ENCODE data around the gene KIR2DL3.
"Not testable (repeated sequence)": the region's sequence is repeated elsewhere in the genome, so short reads cannot be mapped to it uniquely, and the experiment has no call there.

Gene KIR2DL3

DNA sequence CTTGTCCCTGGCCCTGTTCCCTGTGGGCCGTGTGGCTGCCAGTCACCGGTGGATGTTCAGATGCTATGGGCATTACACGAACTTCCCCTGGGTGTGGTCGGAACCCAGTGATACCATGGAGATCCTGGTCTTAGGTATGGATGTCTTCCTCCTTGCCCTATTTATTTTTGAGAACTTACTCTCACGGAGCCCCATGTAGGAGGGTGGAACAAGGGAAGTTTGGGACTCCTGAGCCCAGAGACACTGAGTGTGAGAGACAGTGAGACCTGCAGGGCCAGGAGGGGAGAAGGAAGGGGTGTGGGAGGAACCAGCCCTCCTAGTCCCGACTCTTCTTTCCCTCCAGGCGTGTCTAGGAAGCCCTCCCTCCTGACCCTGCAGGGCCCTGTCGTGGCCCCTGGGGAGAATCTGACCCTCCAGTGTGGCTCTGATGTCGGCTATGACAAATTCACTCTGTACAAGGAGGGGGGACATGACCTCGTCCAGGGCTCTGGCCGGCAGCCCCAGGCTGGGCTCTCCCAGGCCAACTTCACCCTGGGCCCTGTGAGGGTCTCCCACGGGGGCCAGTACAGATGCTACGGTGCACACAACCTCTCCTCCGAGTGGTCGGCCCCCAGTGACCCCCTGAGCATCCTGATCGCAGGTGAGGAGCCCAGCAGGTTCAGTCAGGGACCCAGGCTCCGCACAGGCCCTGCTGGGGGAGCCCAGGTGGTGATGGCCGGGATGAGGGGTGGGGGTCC lies 28.9 kb upstream of the KIR2DL3 start:
- H3K36me3 ChIP-seq (ENCODE audit: low read depth), result no peaks in the 10 kb centered on the region
- TF ChIP-seq, protein P1, sequence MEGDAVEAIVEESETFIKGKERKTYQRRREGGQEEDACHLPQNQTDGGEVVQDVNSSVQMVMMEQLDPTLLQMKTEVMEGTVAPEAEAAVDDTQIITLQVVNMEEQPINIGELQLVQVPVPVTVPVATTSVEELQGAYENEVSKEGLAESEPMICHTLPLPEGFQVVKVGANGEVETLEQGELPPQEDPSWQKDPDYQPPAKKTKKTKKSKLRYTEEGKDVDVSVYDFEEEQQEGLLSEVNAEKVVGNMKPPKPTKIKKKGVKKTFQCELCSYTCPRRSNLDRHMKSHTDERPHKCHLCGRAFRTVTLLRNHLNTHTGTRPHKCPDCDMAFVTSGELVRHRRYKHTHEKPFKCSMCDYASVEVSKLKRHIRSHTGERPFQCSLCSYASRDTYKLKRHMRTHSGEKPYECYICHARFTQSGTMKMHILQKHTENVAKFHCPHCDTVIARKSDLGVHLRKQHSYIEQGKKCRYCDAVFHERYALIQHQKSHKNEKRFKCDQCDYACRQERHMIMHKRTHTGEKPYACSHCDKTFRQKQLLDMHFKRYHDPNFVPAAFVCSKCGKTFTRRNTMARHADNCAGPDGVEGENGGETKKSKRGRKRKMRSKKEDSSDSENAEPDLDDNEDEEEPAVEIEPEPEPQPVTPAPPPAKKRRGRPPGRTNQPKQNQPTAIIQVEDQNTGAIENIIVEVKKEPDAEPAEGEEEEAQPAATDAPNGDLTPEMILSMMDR (IDR thresholded peaks at IDR 0.05; ENCODE audit: poor library complexity, severe bottlenecking), result no peak
- H3K4me1 ChIP-seq (ENCODE audit: insufficient read depth, poor library complexity, severe bottlenecking), result no peaks in the 10 kb centered on the region
- H3K9me3 ChIP-seq (ENCODE audit: severe bottlenecking), result no peaks in the 10 kb centered on the region
- ATAC-seq (ENCODE audit: low read depth), result no peak
- no peaks in the 10 kb centered on the region for H3K27me3 ChIP-seq (ENCODE audit: insufficient read depth, poor library complexity, severe bottlenecking)
- H3K27ac ChIP-seq (ENCODE audit: poor library complexity, severe bottlenecking), result no peak overlapping the region
- no peak overlapping the region for H3K4me3 ChIP-seq (ENCODE audit: severe bottlenecking)
- no peak for DNase-seq (ENCODE audit: low spot score)

DNA sequence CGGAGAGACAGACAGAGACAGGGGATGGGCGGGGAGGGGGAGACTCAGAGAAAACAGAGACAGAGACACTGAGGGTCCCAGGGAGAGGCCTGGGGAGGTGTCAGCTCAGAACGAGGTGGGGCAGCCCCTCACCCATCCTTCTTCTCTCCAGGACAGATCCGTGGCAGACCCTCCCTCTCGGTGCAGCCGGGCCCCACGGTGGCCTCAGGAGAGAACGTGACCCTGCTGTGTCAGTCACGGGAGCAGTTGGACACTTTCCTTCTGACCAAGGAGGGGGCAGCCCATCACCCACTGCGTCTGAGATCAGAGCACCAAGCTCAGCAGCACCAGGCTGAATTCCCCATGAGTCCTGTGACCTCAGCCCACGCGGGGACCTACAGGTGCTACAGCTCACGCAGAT lies 28.4 kb upstream of the KIR2DL3 start:
- DNase-seq (ENCODE audit: low spot score); H3K4me1 ChIP-seq (ENCODE audit: insufficient read depth, poor library complexity, severe bottlenecking); H3K27me3 ChIP-seq (ENCODE audit: insufficient read depth, poor library complexity, severe bottlenecking); ATAC-seq (ENCODE audit: low read depth); H3K4me3 ChIP-seq (ENCODE audit: severe bottlenecking); H3K27ac ChIP-seq (ENCODE audit: poor library complexity, severe bottlenecking); H3K36me3 ChIP-seq (ENCODE audit: low read depth); H3K9me3 ChIP-seq (ENCODE audit: severe bottlenecking): not testable (repeated sequence)

DNA sequence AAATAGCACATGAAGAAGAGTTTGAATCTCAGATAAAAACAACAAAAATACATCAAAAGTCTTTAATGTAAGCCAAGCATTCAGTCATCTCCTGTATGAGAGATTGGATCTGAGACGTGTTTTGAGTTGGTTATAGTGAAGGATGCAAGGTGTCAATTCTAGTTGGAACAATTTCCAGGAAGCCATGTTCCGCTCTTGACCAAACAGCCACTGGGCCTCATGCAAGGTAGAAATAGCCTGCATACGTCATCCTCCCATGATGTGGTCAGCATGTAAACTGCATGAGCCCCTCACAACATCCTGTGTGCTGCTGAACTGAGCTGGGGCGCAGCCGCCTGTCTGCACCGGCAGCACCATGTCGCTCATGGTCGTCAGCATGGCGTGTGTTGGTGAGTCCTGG lies 14.2 kb upstream of the KIR2DL3 start, which contains the start of gene KIR3DL3:
Gene KIR3DL3, plus strand, starts transcription at position 301 of the 400 bp plus-strand sequence. Its CDS starts 55 bp downstream, at position 356.
- H3K4me3 ChIP-seq (ENCODE audit: severe bottlenecking), result no peak within 1 kb of the TSS
- TF ChIP-seq, protein P1 (IDR thresholded peaks at IDR 0.05; ENCODE audit: poor library complexity, severe bottlenecking), result no peak
- DNase-seq (ENCODE audit: low spot score), result no peak

DNA sequence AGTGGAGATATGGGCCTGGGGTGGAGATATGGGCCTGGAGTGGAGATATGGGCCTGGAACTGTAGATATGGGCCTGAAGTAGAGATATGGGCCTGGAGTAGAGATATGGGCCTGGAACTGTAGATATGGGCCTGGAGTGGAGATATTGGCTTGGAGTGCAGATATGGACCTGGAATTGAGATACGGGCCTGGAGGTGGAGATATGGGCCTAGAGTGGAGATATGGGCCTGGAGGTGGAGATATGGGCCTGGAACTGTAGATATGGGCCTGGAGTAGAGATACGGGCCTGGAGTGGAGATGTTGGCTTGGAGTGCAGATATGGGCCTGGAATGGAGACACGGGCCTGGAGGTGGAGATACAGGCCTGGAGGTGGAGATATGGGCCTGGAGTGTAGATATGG lies 13.7 kb upstream of the KIR2DL3 start:
- Histone ChIP-seq H3K4me1 (ENCODE audit: insufficient read depth, poor library complexity, severe bottlenecking) (no peaks in the 10 kb centered on the region), H3K4me3 (ENCODE audit: severe bottlenecking) (no peak overlapping the region), H3K27me3 (ENCODE audit: insufficient read depth, poor library complexity, severe bottlenecking) (no peaks in the 10 kb centered on the region), H3K36me3 (ENCODE audit: low read depth) (no peaks in the 10 kb centered on the region), H3K27ac (ENCODE audit: poor library complexity, severe bottlenecking) (no peak overlapping the region), H3K9me3 (ENCODE audit: severe bottlenecking) (peaks cover 2% of the 10 kb centered on the region)
- TF ChIP-seq, protein P1 (IDR thresholded peaks at IDR 0.05; ENCODE audit: poor library complexity, severe bottlenecking), result no peak
- DNase-seq (ENCODE audit: low spot score) (no peak), ATAC-seq (ENCODE audit: low read depth) (no peak)

More for the DNA sequence above, 14.2 kb upstream of the KIR2DL3 start, which contains the start of gene KIR3DL3:
- H3K27ac ChIP-seq (ENCODE audit: poor library complexity, severe bottlenecking), result no peak within 1 kb of the TSS
- no peak for ATAC-seq (ENCODE audit: low read depth)
- no peaks in the 10 kb centered on the region for H3K36me3 ChIP-seq (ENCODE audit: low read depth)
- H3K4me1 ChIP-seq (ENCODE audit: insufficient read depth, poor library complexity, severe bottlenecking), result no peaks in the 10 kb centered on the region
- peaks cover 4% of the 10 kb centered on the region for H3K9me3 ChIP-seq (ENCODE audit: severe bottlenecking)
- H3K27me3 ChIP-seq (ENCODE audit: insufficient read depth, poor library complexity, severe bottlenecking), result no peaks in the 10 kb centered on the region

DNA sequence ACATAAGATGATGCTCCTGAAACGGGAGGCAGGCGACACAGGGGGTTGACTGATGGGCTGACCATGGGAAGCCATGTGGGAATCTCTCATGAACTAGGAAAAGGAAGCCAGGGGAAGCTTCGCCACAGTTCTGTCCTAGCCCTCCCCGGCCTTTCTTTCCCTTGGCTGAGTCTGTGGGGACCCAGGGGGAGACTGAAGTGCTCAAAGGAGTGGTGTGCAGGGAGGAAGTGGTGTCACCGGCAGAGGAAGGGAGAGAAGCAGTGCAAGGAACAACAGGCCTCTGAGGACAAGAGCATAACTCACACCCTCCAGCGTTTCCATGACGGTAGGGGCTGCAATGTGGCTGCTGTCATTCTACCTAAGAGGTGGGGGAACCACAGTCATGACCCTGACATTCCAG lies 13.0 kb upstream of the KIR2DL3 start:
- H3K36me3 ChIP-seq (ENCODE audit: low read depth), result no peaks in the 10 kb centered on the region
- DNase-seq (ENCODE audit: low spot score) (no peak), ATAC-seq (ENCODE audit: low read depth) (no peak)
- no peak overlapping the region for H3K27ac ChIP-seq (ENCODE audit: poor library complexity, severe bottlenecking)
- no peak overlapping the region for H3K4me3 ChIP-seq (ENCODE audit: severe bottlenecking)
- H3K9me3 ChIP-seq (ENCODE audit: severe bottlenecking), result peaks cover 2% of the 10 kb centered on the region
- TF ChIP-seq, protein P1 (IDR thresholded peaks at IDR 0.05; ENCODE audit: poor library complexity, severe bottlenecking), result no peak
- no peaks in the 10 kb centered on the region for H3K27me3 ChIP-seq (ENCODE audit: insufficient read depth, poor library complexity, severe bottlenecking)
- H3K4me1 ChIP-seq (ENCODE audit: insufficient read depth, poor library complexity, severe bottlenecking), result no peaks in the 10 kb centered on the region

All from RWPE2 (cell line).